IMR-90 (cell line): ENCODE results near the gene BTF3L4. TPM values are rescaled to one million over a fixed set of nuclear protein-coding genes. Genes with fewer than 3 reads are reported as not detected.

Source experiments
- ATAC-seq: fragments of 200-7000 bp; cut with Tn5 transposase; 2 replicates; pipeline ENCODE4 v1.9.1; 2020; ENCODE audit warnings: low read depth, mild to moderate bottlenecking, moderate library complexity
- BruUV-seq: library from RNA; stranded (reverse); fragments of 400-500 nt; replicated peaks from 2 replicates; lab custom pipeline; 2021; lab: Mats Ljungman, UMichigan
- CTCF ChIA-PET: fragments of 300-600 bp; formaldehyde crosslinking; extraction: SDS; loops from one replicate; lab custom pipeline; 2021; ENCODE audit warnings: antibody characterized with exemption; lab: Yijun Ruan, JAX
- POLR2A ChIA-PET: fragments of 300-600 bp; sonication (Branson Sonifier 250); formaldehyde crosslinking; loops from one replicate; lab custom pipeline; 2022; ENCODE audit warnings: antibody characterized with exemption; ENCODE audit not compliant: unreplicated experiment; lab: Charles Lee
- DNase-seq: peaks from one replicate; pipeline ENCODE4 v3.0.0; 2013
- H2AFZ ChIP-seq: replicated peaks from 2 replicates; pipeline ENCODE3; 2013; ENCODE audit warnings: low read length, mild to moderate bottlenecking; ENCODE audit not compliant: poor library complexity
- H2AK5ac ChIP-seq: 2 replicates; pipeline ENCODE4 v1.6.1; 2013; ENCODE audit warnings: low read depth, low read length, inconsistent platforms
- H2AK9ac ChIP-seq: replicated peaks from 2 replicates; pipeline ENCODE3; 2013; ENCODE audit warnings: mild to moderate bottlenecking, low read depth, low read length, moderate library complexity; ENCODE audit not compliant: poor library complexity
- H2BK120ac ChIP-seq: 2 replicates; pipeline ENCODE4 v1.6.1; 2013; ENCODE audit warnings: low read depth, low read length, inconsistent platforms
- H2BK15ac ChIP-seq: 3 replicates; pipeline ENCODE4 v1.6.1; 2013; ENCODE audit warnings: low read depth, low read length, inconsistent platforms
- H2BK20ac ChIP-seq: 2 replicates; pipeline ENCODE4 v1.6.1; 2013; ENCODE audit warnings: low read depth, mild to moderate bottlenecking, inconsistent platforms, low read length, moderate library complexity
- H2BK5ac ChIP-seq: 2 replicates; pipeline ENCODE4 v1.6.1; 2013; ENCODE audit warnings: mild to moderate bottlenecking, low read depth, low read length, inconsistent platforms; ENCODE audit not compliant: poor library complexity, severe bottlenecking
- H3K14ac ChIP-seq: replicated peaks from 2 replicates; pipeline ENCODE4 v1.6.1; 2013; ENCODE audit warnings: low read depth, low read length, inconsistent platforms
- H3K18ac ChIP-seq: 2 replicates; pipeline ENCODE4 v1.6.1; 2013; ENCODE audit warnings: low read depth, low read length, control low read depth
- H3K23ac ChIP-seq: 2 replicates; pipeline ENCODE4 v1.6.1; 2013; ENCODE audit warnings: low read depth, low read length, inconsistent platforms
- H3K27ac ChIP-seq: 2 replicates; pipeline ENCODE4 v1.5.1; 2013; ENCODE audit warnings: mild to moderate bottlenecking, control low read depth, low read length; ENCODE audit not compliant: insufficient read depth
- H3K27me3 ChIP-seq: 2 replicates; pipeline ENCODE4 v1.6.1; 2013; ENCODE audit warnings: low read length; ENCODE audit not compliant: control insufficient read depth, insufficient read depth
- H3K36me3 ChIP-seq: 2 replicates; pipeline ENCODE4 v1.6.1; 2013; ENCODE audit warnings: low read length, mixed read lengths; ENCODE audit not compliant: control insufficient read depth, insufficient read depth
- H3K4ac ChIP-seq: 2 replicates; pipeline ENCODE4 v1.6.1; 2013; ENCODE audit warnings: low read depth, low read length, inconsistent platforms
- H3K4me1 ChIP-seq: 2 replicates; pipeline ENCODE4 v1.6.1; 2013; ENCODE audit warnings: low read length, mixed read lengths; ENCODE audit not compliant: control insufficient read depth, insufficient read depth
- H3K4me2 ChIP-seq: 2 replicates; pipeline ENCODE4 v1.6.1; 2013; ENCODE audit warnings: low read depth, mild to moderate bottlenecking, control low read depth, low read length, moderate library complexity
- H3K4me3 ChIP-seq: 2 replicates; pipeline ENCODE4 v1.5.1; 2013; ENCODE audit warnings: low read depth, mild to moderate bottlenecking, control low read depth, low read length, moderate library complexity; ENCODE audit not compliant: insufficient read depth
- H3K56ac ChIP-seq: 2 replicates; pipeline ENCODE4 v1.6.1; 2013; ENCODE audit warnings: low read length, inconsistent platforms; ENCODE audit not compliant: insufficient read depth; ENCODE audit errors: extremely low read depth
- H3K79me1 ChIP-seq, 2 experiments: 2 replicates each; pipeline ENCODE4 v1.6.1; 2013; ENCODE audit warnings: low read length in 2 of 2, inconsistent platforms in 1 of 2, low read depth in 1 of 2
- H3K9ac ChIP-seq: 2 replicates; pipeline ENCODE4 v1.6.1; 2013; ENCODE audit warnings: low read depth, low read length, control low read depth
- H3K9me1 ChIP-seq: 2 replicates; pipeline ENCODE4 v1.6.1; 2013; ENCODE audit warnings: low read length, inconsistent platforms; ENCODE audit not compliant: insufficient read depth
- H3K9me3 ChIP-seq: 2 replicates; pipeline ENCODE4 v1.6.1; 2013; ENCODE audit warnings: low read length; ENCODE audit not compliant: control insufficient read depth, insufficient read depth
- H4K20me1 ChIP-seq: 2 replicates; pipeline ENCODE4 v1.6.1; 2013; ENCODE audit warnings: low read length, inconsistent platforms; ENCODE audit not compliant: insufficient read depth
- H4K5ac ChIP-seq: 2 replicates; pipeline ENCODE4 v1.6.1; 2013; ENCODE audit warnings: mild to moderate bottlenecking, low read depth, low read length, control low read depth
- H4K8ac ChIP-seq, 2 experiments: 2 replicates each; pipeline ENCODE4 v1.6.1; 2013; ENCODE audit warnings: low read depth in 2 of 2, low read length in 2 of 2, control low read depth in 1 of 2, inconsistent platforms in 1 of 2
- H4K91ac ChIP-seq: 2 replicates; pipeline ENCODE4 v1.6.1; 2013; ENCODE audit warnings: low read depth, low read length, inconsistent platforms; ENCODE audit not compliant: insufficient read depth
- BHLHE40 ChIP-seq: fragments of 150-350 bp; IDR thresholded peaks from 2 replicates; pipeline ENCODE4 v1.6.1; 2016; ENCODE audit warnings: mild to moderate bottlenecking, low read depth, low read length
- CEBPB ChIP-seq: IDR thresholded peaks from 2 replicates; pipeline ENCODE4 v1.6.1; 2012; ENCODE audit warnings: low read depth, low read length, improper control_type of control experiment
- ELK1 ChIP-seq: fragments of 150-350 bp; IDR thresholded peaks from 2 replicates; pipeline ENCODE4 v1.6.1; 2016; ENCODE audit warnings: low read depth, mild to moderate bottlenecking, low read length, moderate library complexity, borderline replicate concordance
- FOS ChIP-seq: fragments of 150-350 bp; IDR thresholded peaks from 2 replicates; pipeline ENCODE4 v1.6.1; 2016; ENCODE audit warnings: low read depth, low read length
- MAFK ChIP-seq: IDR thresholded peaks from 2 replicates; pipeline ENCODE4 v1.6.1; 2012; ENCODE audit warnings: low read depth, low read length, improper control_type of control experiment
- RAD21 ChIP-seq: IDR thresholded peaks from 2 replicates; pipeline ENCODE4 v1.6.1; 2012; ENCODE audit warnings: low read length, improper control_type of control experiment
- RFX5 ChIP-seq: IDR thresholded peaks from 2 replicates; pipeline ENCODE4 v1.8.0; 2012; ENCODE audit warnings: low read depth, mild to moderate bottlenecking, low read length, moderate library complexity
- USF2 ChIP-seq: fragments of 150-350 bp; IDR thresholded peaks from 2 replicates; pipeline ENCODE4 v1.6.1; 2017; ENCODE audit warnings: mild to moderate bottlenecking, antibody characterized with exemption, low read length, low read depth
- WGBS, 2 experiments: methylation state at CpG; one replicate each; pipeline versions ENCODE4 v1.1.5 to v1.1.7; 2013; ENCODE audit warnings: missing lambda C conversion rate in 2 of 2; ENCODE audit not compliant: insufficient read length in 1 of 2; ENCODE audit errors: extremely low coverage in 2 of 2; 5-methylcytosine and 5-hydroxymethylcytosine counted together
- dilution Hi-C: fragments of 300-500 bp; cut with HindIII; formaldehyde crosslinking; loops from one replicate; pipeline ENCODE4 v1.14.3; 2018; ENCODE audit warnings: low sequenced_read_pairs; ENCODE audit not compliant: unreplicated experiment
- in situ Hi-C: fragments of 300-500 bp; cut with MboI; formaldehyde crosslinking; loops from 3 replicates; pipeline ENCODE4 v1.14.3; 2019; ENCODE audit warnings: low sequenced_read_pairs, inconsistent platforms, mixed read lengths
- intact Hi-C: fragments of 100-400 bp; cut with micrococcal nuclease; formaldehyde crosslinking; loops from 2 replicates; pipeline ENCODE4 v1.10.0; 2022
- polyA plus RNA-seq, 3 experiments: library from polyadenylated mRNA; depleted of rRNA; stranded (reverse); fragments of >200 nt; gene quantifications; 2 replicates each; pipeline ENCODE4 v1.2.3, GENCODE V29; 2012; ENCODE audit warnings: low replicate concordance in 1 of 3
- total RNA-seq: library from RNA; depleted of rRNA; stranded (reverse); fragments of >200 nt; gene quantifications from 2 replicates; pipeline ENCODE4 v1.2.3, GENCODE V29; 2012

BTF3L4 gene
- total and polyA plus RNA-seq, 2 of the 4 experiments (the other 2 are of a cell fraction): 34.5 to 41.2 TPM

GRCh38 chr1:52102336-52103013 lies 46.4 kb downstream of the BTF3L4 start:
- Histone ChIP-seq H3K27me3 (0 out of 2 replicates have a peak, but pooled peaks cover 2% of the 10 kb centered on the region), H4K8ac (no peak overlapping the region), H2AK5ac (no peak overlapping the region), H3K79me1 (no peaks in the 10 kb centered on the region), H2AK9ac (no peak overlapping the region), H2BK5ac (no peak overlapping the region), H3K4ac (no peak overlapping the region), H3K27ac (no peak overlapping the region), H4K91ac (no peak overlapping the region), H3K4me3 (no peak overlapping the region), H3K9me3 (no peaks in the 10 kb centered on the region), H3K56ac (no peak overlapping the region), H4K5ac (no peak overlapping the region), H3K4me1 (no peaks in the 10 kb centered on the region), H3K14ac (no peak overlapping the region), H2AFZ (peak overlapping the region; percentile 41), H2BK15ac (no peak overlapping the region), H3K18ac (no peak overlapping the region), H3K23ac (no peak overlapping the region), H3K9me1 (no peaks in the 10 kb centered on the region), H2BK120ac (no peak overlapping the region), H2BK20ac (no peak overlapping the region), H3K9ac (no peak overlapping the region), H4K20me1 (no peaks in the 10 kb centered on the region), H3K36me3 (no peaks in the 10 kb centered on the region), H3K4me2 (no peak overlapping the region)
- no peak for DNase-seq
- TF ChIP-seq RFX5 (no peak), CEBPB (0 out of 2 replicates have a peak, but pooled peaks have one; percentile 30), MAFK (no peak), USF2 (no peak), FOS (no peak), ELK1 (no peak), BHLHE40 (no peak), RAD21 (no peak)
- no peak for ATAC-seq
- intact Hi-C loops (no loop called here), in situ Hi-C loops (no loop called here), dilution Hi-C loops (no loop called here)
- POLR2A ChIA-PET: no interaction called here
- no TSS peak for BruUV-seq
- CTCF ChIA-PET: no interaction called here
- no CpG with 5 or more reads among the region's 1 CpG for WGBS, 2 experiments
